Parietal lobe (tissue), 2 donors: ENCODE results near the gene GULP1. TPM values are rescaled to one million over a fixed set of nuclear protein-coding genes. Genes with fewer than 3 reads are reported as not detected.

Source experiments
- small RNA-seq: library from RNA; depleted of rRNA; stranded (forward); fragments of <200 nt; gene quantifications from one replicate; pipeline ENCODE3, GENCODE V24; 2014; ENCODE audit warnings: low replicate concordance
- total RNA-seq: library from RNA; depleted of rRNA; stranded (reverse); fragments of >200 nt; gene quantifications from one replicate; pipeline ENCODE4 v1.2.3, GENCODE V29; 2014

GULP1 gene, protein sequence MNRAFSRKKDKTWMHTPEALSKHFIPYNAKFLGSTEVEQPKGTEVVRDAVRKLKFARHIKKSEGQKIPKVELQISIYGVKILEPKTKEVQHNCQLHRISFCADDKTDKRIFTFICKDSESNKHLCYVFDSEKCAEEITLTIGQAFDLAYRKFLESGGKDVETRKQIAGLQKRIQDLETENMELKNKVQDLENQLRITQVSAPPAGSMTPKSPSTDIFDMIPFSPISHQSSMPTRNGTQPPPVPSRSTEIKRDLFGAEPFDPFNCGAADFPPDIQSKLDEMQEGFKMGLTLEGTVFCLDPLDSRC
- 54.1 TPM for total RNA-seq

DNA sequence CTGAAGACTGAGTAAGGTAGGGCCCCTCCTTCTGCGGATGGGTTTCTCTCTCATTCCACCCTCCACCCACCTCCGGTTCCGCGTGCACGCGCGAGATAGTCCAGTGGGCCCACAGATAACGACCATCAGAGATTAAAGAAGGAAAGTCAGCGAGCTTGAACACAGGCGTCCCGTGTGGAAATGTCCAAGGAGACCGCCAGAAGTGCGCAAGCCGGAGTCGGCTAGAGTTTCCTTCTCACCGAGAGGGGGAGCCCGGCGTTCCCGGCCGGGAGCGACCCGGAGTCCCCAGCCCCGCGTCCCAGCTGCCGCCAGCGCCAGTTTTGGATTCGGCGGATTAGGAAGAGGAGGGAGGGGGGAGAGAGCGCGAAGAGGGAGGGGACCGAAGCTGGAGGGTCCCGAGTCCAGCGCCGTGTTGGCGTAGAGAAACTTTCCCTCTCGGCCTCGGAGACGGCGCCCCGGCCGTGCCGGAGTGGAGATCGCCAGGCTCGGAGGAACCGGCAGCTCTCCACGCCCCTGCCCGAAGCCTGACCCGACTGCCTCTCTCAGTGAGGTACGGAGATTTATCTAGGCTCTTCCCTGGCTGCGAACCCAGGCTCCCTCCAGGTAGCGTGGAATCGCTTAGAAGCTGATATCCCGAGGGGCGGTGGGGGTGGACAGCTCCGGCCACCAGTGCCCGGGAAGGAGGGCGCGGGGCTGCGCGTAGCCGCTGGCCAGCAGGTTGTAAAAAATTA is at the start of gene GULP1:
TSS of gene GULP1 (plus strand) at position 258 of the 731 bp plus-strand sequence. CDS start 185,829 bp downstream, outside the sequence.

Small RNA genes lying within 50 kb of the gene (small RNA-seq; reads per million reads assigned to genes)
- gene MIR561: 1.1 reads per million, percentile 71 among the genes with 10 or more reads in this experiment
- not detected for gene RNA5SP114
